AG04449 (cell line): Measurements from ENCODE around the gene NXPE1.
"Not testable (repeated sequence)": the region's sequence is repeated elsewhere in the genome, so short reads cannot be mapped to it uniquely, and the experiment has no call there.

Experiments used
- CTCF ChIA-PET: fragments of 350-600 bp; formaldehyde crosslinking; extraction: SDS; loops from one replicate; lab custom pipeline; 2021; ENCODE audit warnings: antibody characterized with exemption; lab: Yijun Ruan, JAX
- POLR2A ChIA-PET: fragments of 400-600, 350-600 bp; formaldehyde crosslinking; extraction: SDS; loops from one replicate; lab custom pipeline; 2020; ENCODE audit warnings: antibody characterized with exemption, inconsistent platforms; lab: Yijun Ruan, JAX
- DNase-seq: peaks from one replicate; pipeline ENCODE4 v3.0.0-alpha.2; 2010; ENCODE audit warnings: low read depth, low spot score
- H3K4me3 ChIP-seq: 2 replicates; pipeline ENCODE4 v1.5.1; 2011; ENCODE audit warnings: low read depth, mild to moderate bottlenecking, control low read depth, low read length
- CTCF ChIP-seq: IDR thresholded peaks from one replicate; pipeline ENCODE4 v1.5.1; 2011; ENCODE audit warnings: mild to moderate bottlenecking, moderate library complexity, low read length, control low read depth, inconsistent platforms; ENCODE audit not compliant: insufficient read depth; ENCODE audit errors: missing control alignments

NXPE1 gene

GRCh38 chr11:114604886-114605285 lies 45.2 kb upstream of the NXPE1 start:
- ChIA-PET POLR2A (no interaction called here), CTCF (no interaction called here)
- DNase-seq = no peak
- no peak for TF ChIP-seq CTCF
- H3K4me3 ChIP-seq = no peak overlapping the region

- POLR2A ChIA-PET = no interaction called here
- CTCF ChIA-PET = no interaction called here
- no peak for DNase-seq
- TF ChIP-seq CTCF = no peak
- H3K4me3 ChIP-seq = no peak overlapping the region
Measured at GRCh38 chr11:114604179-114604813, 44.6 kb upstream of the NXPE1 start.

- CTCF ChIA-PET, H3K4me3 ChIP-seq, POLR2A ChIA-PET, DNase-seq: not testable (repeated sequence)
Measured at GRCh38 chr11:114603151-114603550, 43.5 kb upstream of the NXPE1 start.

- TF ChIP-seq CTCF = no peak
- no peak overlapping the region for H3K4me3 ChIP-seq
- ChIA-PET POLR2A (no interaction called here), CTCF (no interaction called here)
- DNase-seq = no peak
Measured at GRCh38 chr11:114598461-114598860, 38.8 kb upstream of the NXPE1 start.

- CTCF ChIA-PET = interaction anchor here (1.4 kb wide), 1 partner anchor 259 kb away, joined by 4 read pairs; no protein-coding TSS in a partner anchor
- DNase-seq = no peak
- no peak overlapping the region for H3K4me3 ChIP-seq
- POLR2A ChIA-PET = no interaction called here
- no peak for TF ChIP-seq CTCF
Measured at GRCh38 chr11:114596175-114596919, 36.7 kb upstream of the NXPE1 start.

- TF ChIP-seq CTCF = no peak
- H3K4me3 ChIP-seq = no peak within 1 kb of the TSS
- CTCF ChIA-PET = no interaction called here
- no peak for DNase-seq
- POLR2A ChIA-PET = no interaction called here
Measured at GRCh38 chr11:114595571-114595970, 35.9 kb upstream of the NXPE1 start, which contains the start of gene NXPE4. Gene NXPE4, minus strand, starts transcription at chr11:114595786. Its CDS starts 1,027 bp downstream, at chr11:114594759.
